Skeletal muscle tissue (tissue), 4 donors: ENCODE results near the gene MDM1. TPM values are rescaled to one million over a fixed set of nuclear protein-coding genes. Genes with fewer than 3 reads are reported as not detected.
A peak's percentile ranks its signal among the peaks of the same experiment; 100 is the strongest.

ENCODE experiments used
- H3K27ac ChIP-seq: one replicate; pipeline ENCODE4 v1.7.0; 2013; ENCODE audit warnings: mild to moderate bottlenecking, low read depth, low read length, inconsistent platforms
- H3K27me3 ChIP-seq, 3 donors: one replicate each; pipeline ENCODE4 v1.7.0; 2013; ENCODE audit warnings: low read length in 3 of 3; ENCODE audit not compliant: control insufficient read depth in 3 of 3, insufficient read depth in 3 of 3
- H3K36me3 ChIP-seq, 3 donors: one replicate each; pipeline ENCODE4 v1.7.0; 2013; ENCODE audit warnings: low read length in 3 of 3; ENCODE audit not compliant: control insufficient read depth in 3 of 3, insufficient read depth in 3 of 3
- H3K4me1 ChIP-seq, 3 donors: one replicate each; pipeline ENCODE4 v1.7.0; 2013; ENCODE audit warnings: low read length in 3 of 3, mild to moderate bottlenecking in 3 of 3; ENCODE audit not compliant: control insufficient read depth in 3 of 3, insufficient read depth in 3 of 3
- H3K4me3 ChIP-seq, 3 donors: one replicate each; pipeline ENCODE4 v1.7.0; 2013; ENCODE audit warnings: low read length in 3 of 3
- H3K9ac ChIP-seq, 3 donors: one replicate each; pipeline ENCODE4 v1.7.0; 2013; ENCODE audit warnings: low read length in 3 of 3, mild to moderate bottlenecking in 3 of 3, moderate library complexity in 2 of 3, low read depth in 1 of 3
- H3K9me3 ChIP-seq, 3 donors: one replicate each; pipeline ENCODE4 v1.7.0; 2013; ENCODE audit warnings: low read length in 3 of 3; ENCODE audit not compliant: control insufficient read depth in 3 of 3
- total RNA-seq: library from RNA; depleted of rRNA; stranded (reverse); fragments of >200 nt; gene quantifications from one replicate; pipeline ENCODE4 v1.2.3, GENCODE V29; 2014
- donor health status: Osteomylitis.

The MDM1 gene
- total RNA-seq, 1 donor from 2014 or later, result 8.9 TPM

DNA sequence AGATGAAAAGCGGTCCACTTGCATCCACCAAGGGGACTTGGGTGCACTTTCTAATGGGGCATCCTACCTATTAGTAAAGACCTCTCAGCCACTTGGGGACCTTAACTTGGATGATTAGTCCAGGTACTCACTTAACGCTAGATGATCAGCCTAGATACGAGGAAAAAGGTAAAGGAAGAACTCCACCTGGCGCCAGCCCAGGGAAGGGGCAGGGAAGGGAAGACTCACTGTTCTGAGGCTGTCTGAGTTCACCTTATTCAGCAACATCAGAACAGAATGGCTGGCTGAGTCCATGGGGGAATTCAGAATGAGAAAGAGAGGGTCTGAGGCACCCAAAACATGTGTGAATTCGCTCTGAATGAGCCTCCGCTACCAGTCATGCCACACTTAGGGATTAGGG, 85.8 kb downstream of the MDM1 start:
- no peaks in the 10 kb centered on the region for H3K27me3 ChIP-seq
- no peaks in the 10 kb centered on the region for H3K9me3 ChIP-seq
- H3K9ac ChIP-seq, result no peak overlapping the region
- H3K4me3 ChIP-seq, result no peak overlapping the region
- no peak overlapping the region for H3K27ac ChIP-seq
- H3K4me1 ChIP-seq, result no peaks in the 10 kb centered on the region
- H3K36me3 ChIP-seq, result no peaks in the 10 kb centered on the region

DNA sequence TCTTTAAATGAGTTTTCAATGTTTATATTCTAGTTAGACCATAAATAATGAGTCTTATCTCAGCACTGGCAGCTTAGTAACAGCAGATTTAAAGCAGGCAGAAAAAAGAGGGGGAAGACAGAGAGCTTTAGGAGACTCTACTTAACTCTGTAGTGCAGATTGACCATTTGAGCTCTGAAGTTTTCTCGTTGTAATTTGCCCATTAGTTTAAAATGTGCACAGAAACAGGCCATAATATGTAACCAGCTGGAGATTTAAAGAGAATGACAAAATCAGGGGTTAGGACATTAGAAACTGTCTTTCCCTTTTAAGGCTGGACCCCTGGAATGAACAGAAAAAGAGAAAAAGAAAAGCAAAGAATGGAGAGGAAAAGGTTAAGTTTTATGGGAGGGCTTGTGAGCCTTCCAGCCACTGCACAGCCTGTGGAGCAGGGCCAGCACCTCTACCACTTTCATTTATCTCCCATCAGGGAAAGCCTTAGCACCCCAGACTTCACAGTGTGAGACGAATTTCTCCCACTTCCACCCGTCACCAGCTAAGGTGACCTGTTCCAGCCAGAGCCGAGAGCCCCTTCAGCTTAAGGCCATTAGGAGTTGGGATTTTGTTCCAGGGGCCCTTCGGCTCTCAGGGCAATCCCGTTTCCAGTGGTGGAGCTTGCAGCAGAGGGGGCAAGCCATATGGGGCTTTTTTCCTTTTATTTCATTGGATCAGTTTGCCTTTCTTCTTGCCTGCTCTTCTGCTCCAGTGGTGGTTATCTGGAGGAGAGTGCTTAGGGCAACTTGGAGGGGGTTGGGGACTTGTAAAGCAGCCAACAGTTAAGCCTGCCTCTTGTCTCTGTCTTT, 86.8 kb downstream of the MDM1 start:
- H3K9me3 ChIP-seq, result no peaks in the 10 kb centered on the region
- H3K4me1 ChIP-seq, result peaks cover 0 to 2% (median 0%) of the 10 kb centered on the region in 3 donors
- H3K9ac ChIP-seq, result peak overlapping the region in 1 of 3 donors; percentile 47
- no peak overlapping the region for H3K27ac ChIP-seq
- peak overlapping the region in 2 of 3 donors; percentile 41 to 47 for H3K4me3 ChIP-seq
- H3K27me3 ChIP-seq, result no peaks in the 10 kb centered on the region
- no peaks in the 10 kb centered on the region for H3K36me3 ChIP-seq

Other genes starting within 250 kb of the MDM1 start
- not detected for gene IFNG, start 172.6 kb downstream of the MDM1 start, total RNA-seq
- not detected for gene IL26, start 106.6 kb downstream of the MDM1 start, total RNA-seq
- gene IL22, start 78.8 kb downstream of the MDM1 start, total RNA-seq, result not detected